ENCODE results near the gene CEP85L.

DNA sequence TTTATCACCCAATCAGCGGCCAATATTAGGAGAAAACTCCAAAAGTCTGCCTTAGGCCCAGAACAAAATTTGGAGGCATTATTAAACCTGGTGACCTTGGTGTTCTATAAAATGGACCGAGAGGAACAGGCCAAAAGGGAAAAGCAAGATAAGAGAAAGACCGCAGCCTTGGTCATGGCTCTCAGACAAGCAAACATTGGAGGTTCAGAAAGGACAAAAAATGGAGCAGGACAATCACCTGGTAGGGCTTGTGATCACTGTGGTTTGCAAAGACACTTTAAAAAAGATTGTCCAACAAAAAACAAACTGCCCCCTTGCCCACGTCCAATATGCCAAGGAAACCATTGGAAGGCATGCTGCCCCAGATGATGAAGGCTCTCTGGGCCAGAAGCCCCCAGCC, 31.2 kb downstream of the CEP85L start:
- no peak for TF ChIP-seq CTCF (conservative IDR thresholded peaks at IDR 0.05; ENCODE audit: low read depth in 2 of 2)
- TF ChIP-seq EZH2 (IDR thresholded peaks at IDR 0.05; ENCODE audit: low read depth, unreplicated experiment): no peak
- TF ChIP-seq POLR2AphosphoS5 (IDR thresholded peaks at IDR 0.05; ENCODE audit: low read depth): no peak
- no peak for TF ChIP-seq STAT1 (IDR thresholded peaks at IDR 0.05; ENCODE audit: unreplicated experiment)
- TF ChIP-seq ZNF114 (CRISPR knock-in tag; IDR thresholded peaks at IDR 0.05): no peak
- TF ChIP-seq EZH2phosphoT487 (IDR thresholded peaks at IDR 0.05; ENCODE audit: unreplicated experiment): no peak
- TF ChIP-seq ETS1 (IDR thresholded peaks at IDR 0.05): no peak
- TF ChIP-seq REST (IDR thresholded peaks at IDR 0.05; ENCODE audit: unreplicated experiment): no peak
- TF ChIP-seq NANOG (IDR thresholded peaks at IDR 0.05; ENCODE audit: borderline replicate concordance): no peak
